Measurements from ENCODE around the gene COPB2.

COPB2 gene

GRCh38 chr3:139312959-139313358 is 76.5 kb downstream of the COPB2 start:
- peaks cover 7% of the 10 kb centered on the region for H3K4me1 ChIP-seq (ENCODE audit: insufficient read depth, low read length, poor library complexity, severe bottlenecking)

GRCh38 chr3:139312416-139312815 is 77.0 kb downstream of the COPB2 start:
- Histone ChIP-seq H3F3A (ENCODE audit: low read depth) (no peaks in the 10 kb centered on the region), H3K9me2 (replicated peaks; ENCODE audit: low read depth, low read length) (no peaks in the 10 kb centered on the region), H3K36me3 (ENCODE audit: insufficient read depth, low read length) (no peaks in the 10 kb centered on the region), H3K27me3 (ENCODE audit: insufficient read depth, low read length, poor library complexity, severe bottlenecking) (no peaks in the 10 kb centered on the region), H3K4me3 (ENCODE audit: low read length, poor library complexity, severe bottlenecking) (no peak overlapping the region), H3K9ac (ENCODE audit: low read depth, low read length, poor library complexity, severe bottlenecking) (no peak overlapping the region), H4K20me1 (ENCODE audit: insufficient read depth, low read length, poor library complexity, severe bottlenecking) (no peaks in the 10 kb centered on the region), H2AFZ (ENCODE audit: low read length) (no peak overlapping the region), H3K4me1 (ENCODE audit: insufficient read depth, low read length, poor library complexity, severe bottlenecking) (peaks cover 7% of the 10 kb centered on the region), H3K79me2 (ENCODE audit: insufficient read depth, low read length) (no peaks in the 10 kb centered on the region), H3K4me2 (ENCODE audit: low read depth, low read length, poor library complexity, severe bottlenecking) (no peak overlapping the region), H3K9me3 (ENCODE audit: insufficient read depth, low read depth, low read length) (no peaks in the 10 kb centered on the region)
- TF ChIP-seq EZH2phosphoT487 (IDR thresholded peaks at IDR 0.05; ENCODE audit: borderline replicate concordance) = no peak
- no peak for TF ChIP-seq CTCF (conservative IDR thresholded peaks at IDR 0.05; ENCODE audit: low read length)

More at GRCh38 chr3:139312959-139313358, 76.5 kb downstream of the COPB2 start:
- no peak for TF ChIP-seq CTCF (conservative IDR thresholded peaks at IDR 0.05; ENCODE audit: low read length)
- TF ChIP-seq EZH2phosphoT487 (IDR thresholded peaks at IDR 0.05; ENCODE audit: borderline replicate concordance) = no peak
- no peaks in the 10 kb centered on the region for H3K36me3 ChIP-seq (ENCODE audit: insufficient read depth, low read length)
- H3K9me3 ChIP-seq (ENCODE audit: insufficient read depth, low read depth, low read length) = no peaks in the 10 kb centered on the region
- H3K4me3 ChIP-seq (ENCODE audit: low read length, poor library complexity, severe bottlenecking) = no peak overlapping the region
- H3K9ac ChIP-seq (ENCODE audit: low read depth, low read length, poor library complexity, severe bottlenecking) = no peak overlapping the region
- H4K20me1 ChIP-seq (ENCODE audit: insufficient read depth, low read length, poor library complexity, severe bottlenecking) = no peaks in the 10 kb centered on the region
- no peaks in the 10 kb centered on the region for H3K79me2 ChIP-seq (ENCODE audit: insufficient read depth, low read length)
- no peaks in the 10 kb centered on the region for H3K9me2 ChIP-seq (replicated peaks; ENCODE audit: low read depth, low read length)
- no peak overlapping the region for H2AFZ ChIP-seq (ENCODE audit: low read length)
- H3F3A ChIP-seq (ENCODE audit: low read depth) = no peaks in the 10 kb centered on the region
- H3K4me2 ChIP-seq (ENCODE audit: low read depth, low read length, poor library complexity, severe bottlenecking) = no peak overlapping the region
- no peaks in the 10 kb centered on the region for H3K27me3 ChIP-seq (ENCODE audit: insufficient read depth, low read length, poor library complexity, severe bottlenecking)

- Histone ChIP-seq H3K36me3 (ENCODE audit: insufficient read depth, low read length) (no peaks in the 10 kb centered on the region), H3K4me2 (ENCODE audit: low read depth, low read length, poor library complexity, severe bottlenecking) (no peak overlapping the region), H4K20me1 (ENCODE audit: insufficient read depth, low read length, poor library complexity, severe bottlenecking) (no peaks in the 10 kb centered on the region), H3K9me2 (replicated peaks; ENCODE audit: low read depth, low read length) (no peaks in the 10 kb centered on the region), H3K9ac (ENCODE audit: low read depth, low read length, poor library complexity, severe bottlenecking) (no peak overlapping the region), H3K27me3 (ENCODE audit: insufficient read depth, low read length, poor library complexity, severe bottlenecking) (no peaks in the 10 kb centered on the region), H3K4me3 (ENCODE audit: low read length, poor library complexity, severe bottlenecking) (no peak overlapping the region), H3K4me1 (ENCODE audit: insufficient read depth, low read length, poor library complexity, severe bottlenecking) (peaks cover 7% of the 10 kb centered on the region), H2AFZ (ENCODE audit: low read length) (no peak overlapping the region), H3K79me2 (ENCODE audit: insufficient read depth, low read length) (no peaks in the 10 kb centered on the region), H3K9me3 (ENCODE audit: insufficient read depth, low read depth, low read length) (no peaks in the 10 kb centered on the region), H3F3A (ENCODE audit: low read depth) (no peaks in the 10 kb centered on the region)
- TF ChIP-seq CTCF (conservative IDR thresholded peaks at IDR 0.05; ENCODE audit: low read length) (no peak), EZH2phosphoT487 (IDR thresholded peaks at IDR 0.05; ENCODE audit: borderline replicate concordance) (no peak)
These were observed 77.9 kb downstream of the COPB2 start for GRCh38 chr3:139311557-139311956.

All from Loucy (cell line).